ENCODE measurements around the gene MOB3B. TPM values are rescaled to one million over a fixed set of nuclear protein-coding genes. Genes with fewer than 3 reads are reported as not detected.

The MOB3B gene
- total RNA-seq, 2 donors from 2014 or later = 0.17 to 0.24 TPM

- H3K36me3 Mint-ChIP-seq (ENCODE audit: low read depth) = no peaks in the 10 kb centered on the region
Observed at GRCh38 chr9:27487128-27487640, 42.4 kb downstream of the MOB3B start.

GRCh38 chr9:27485158-27485557 lies 44.5 kb downstream of the MOB3B start:
- H3K27ac Mint-ChIP-seq = no peak overlapping the region
- H3K4me1 Mint-ChIP-seq = peaks cover 9% of the 10 kb centered on the region
- H3K9me3 Mint-ChIP-seq = no peaks in the 10 kb centered on the region
- no peaks in the 10 kb centered on the region for H3K27me3 Mint-ChIP-seq
- no peak overlapping the region for H3K4me3 Mint-ChIP-seq
- no peaks in the 10 kb centered on the region for H3K36me3 Mint-ChIP-seq (ENCODE audit: low read depth)
- no peak for ATAC-seq (replicated peaks)

More at GRCh38 chr9:27487128-27487640, 42.4 kb downstream of the MOB3B start:
- ATAC-seq (replicated peaks) = no peak
- no peaks in the 10 kb centered on the region for H3K27me3 Mint-ChIP-seq
- no peak overlapping the region for H3K27ac Mint-ChIP-seq
- H3K9me3 Mint-ChIP-seq = no peaks in the 10 kb centered on the region
- H3K4me3 Mint-ChIP-seq = no peak overlapping the region
- peaks cover 9% of the 10 kb centered on the region for H3K4me1 Mint-ChIP-seq

- Mint-ChIP-seq H3K4me1 (peaks cover 6% of the 10 kb centered on the region), H3K27ac (no peak overlapping the region), H3K36me3 (ENCODE audit: low read depth) (no peaks in the 10 kb centered on the region), H3K27me3 (no peaks in the 10 kb centered on the region), H3K4me3 (no peak overlapping the region), H3K9me3 (peaks cover 5% of the 10 kb centered on the region)
- no peak for ATAC-seq (replicated peaks)
Observed at GRCh38 chr9:27483576-27483975, 46.0 kb downstream of the MOB3B start.

- no peak for ATAC-seq (replicated peaks)
- no peak overlapping the region for H3K27ac Mint-ChIP-seq
- no peaks in the 10 kb centered on the region for H3K27me3 Mint-ChIP-seq
- H3K4me3 Mint-ChIP-seq = no peak overlapping the region
- H3K36me3 Mint-ChIP-seq (ENCODE audit: low read depth) = no peaks in the 10 kb centered on the region
- peaks cover 11% of the 10 kb centered on the region for H3K9me3 Mint-ChIP-seq
- H3K4me1 Mint-ChIP-seq = peaks cover 6% of the 10 kb centered on the region
Observed at GRCh38 chr9:27482709-27483108, 46.9 kb downstream of the MOB3B start.

GRCh38 chr9:27478322-27478721 lies 51.3 kb downstream of the MOB3B start:
- no peaks in the 10 kb centered on the region for H3K27me3 Mint-ChIP-seq
- H3K9me3 Mint-ChIP-seq = peaks cover 11% of the 10 kb centered on the region
- H3K4me3 Mint-ChIP-seq = no peak overlapping the region
- no peaks in the 10 kb centered on the region for H3K4me1 Mint-ChIP-seq
- no peaks in the 10 kb centered on the region for H3K36me3 Mint-ChIP-seq (ENCODE audit: low read depth)
- H3K27ac Mint-ChIP-seq = no peak overlapping the region
- ATAC-seq (replicated peaks) = no peak

- no peaks in the 10 kb centered on the region for H3K36me3 Mint-ChIP-seq (ENCODE audit: low read depth)
- no peak for ATAC-seq (replicated peaks)
- no peaks in the 10 kb centered on the region for H3K4me1 Mint-ChIP-seq
- no peak overlapping the region for H3K27ac Mint-ChIP-seq
- no peaks in the 10 kb centered on the region for H3K27me3 Mint-ChIP-seq
- peaks cover 11% of the 10 kb centered on the region for H3K9me3 Mint-ChIP-seq
- H3K4me3 Mint-ChIP-seq = no peak overlapping the region
Observed at GRCh38 chr9:27476870-27477515, 52.6 kb downstream of the MOB3B start.

GRCh38 chr9:27475057-27475595 lies 54.5 kb downstream of the MOB3B start:
- Mint-ChIP-seq H3K27me3 (no peaks in the 10 kb centered on the region), H3K4me1 (no peaks in the 10 kb centered on the region), H3K27ac (no peak overlapping the region), H3K9me3 (peaks cover 11% of the 10 kb centered on the region), H3K4me3 (no peak overlapping the region), H3K36me3 (ENCODE audit: low read depth) (no peaks in the 10 kb centered on the region)
- no peak for ATAC-seq (replicated peaks)

GRCh38 chr9:27474305-27474704 lies 55.3 kb downstream of the MOB3B start:
- H3K27ac Mint-ChIP-seq = no peak overlapping the region
- H3K27me3 Mint-ChIP-seq = no peaks in the 10 kb centered on the region
- no peak for ATAC-seq (replicated peaks)

GRCh38 chr9:27473111-27473529 lies 56.5 kb downstream of the MOB3B start:
- no peak for ATAC-seq (replicated peaks)
- Mint-ChIP-seq H3K27me3 (no peaks in the 10 kb centered on the region), H3K27ac (no peak overlapping the region), H3K36me3 (ENCODE audit: low read depth) (no peaks in the 10 kb centered on the region), H3K4me1 (no peaks in the 10 kb centered on the region), H3K4me3 (no peak overlapping the region), H3K9me3 (peaks cover 2% of the 10 kb centered on the region)

More at GRCh38 chr9:27474305-27474704, 55.3 kb downstream of the MOB3B start:
- H3K4me3 Mint-ChIP-seq = no peak overlapping the region
- no peaks in the 10 kb centered on the region for H3K36me3 Mint-ChIP-seq (ENCODE audit: low read depth)
- H3K4me1 Mint-ChIP-seq = no peaks in the 10 kb centered on the region
- peaks cover 11% of the 10 kb centered on the region for H3K9me3 Mint-ChIP-seq

- Mint-ChIP-seq H3K36me3 (ENCODE audit: low read depth) (no peaks in the 10 kb centered on the region), H3K27ac (no peak overlapping the region), H3K9me3 (no peaks in the 10 kb centered on the region), H3K27me3 (no peaks in the 10 kb centered on the region), H3K4me3 (no peak overlapping the region), H3K4me1 (no peaks in the 10 kb centered on the region)
- no peak for ATAC-seq (replicated peaks)
Observed at GRCh38 chr9:27472195-27472594, 57.4 kb downstream of the MOB3B start.

GRCh38 chr9:27471789-27472188 lies 57.8 kb downstream of the MOB3B start:
- H3K36me3 Mint-ChIP-seq (ENCODE audit: low read depth) = no peaks in the 10 kb centered on the region
- H3K9me3 Mint-ChIP-seq = no peaks in the 10 kb centered on the region
- ATAC-seq (replicated peaks) = no peak
- no peak overlapping the region for H3K27ac Mint-ChIP-seq
- no peak overlapping the region for H3K4me3 Mint-ChIP-seq
- no peaks in the 10 kb centered on the region for H3K4me1 Mint-ChIP-seq
- H3K27me3 Mint-ChIP-seq = no peaks in the 10 kb centered on the region

GRCh38 chr9:27471366-27471765 lies 58.2 kb downstream of the MOB3B start:
- no peaks in the 10 kb centered on the region for H3K4me1 Mint-ChIP-seq
- H3K36me3 Mint-ChIP-seq (ENCODE audit: low read depth) = no peaks in the 10 kb centered on the region
- no peak overlapping the region for H3K4me3 Mint-ChIP-seq
- no peak overlapping the region for H3K27ac Mint-ChIP-seq
- ATAC-seq (replicated peaks) = no peak
- no peaks in the 10 kb centered on the region for H3K27me3 Mint-ChIP-seq
- no peaks in the 10 kb centered on the region for H3K9me3 Mint-ChIP-seq

GRCh38 chr9:27470291-27470856 lies 59.2 kb downstream of the MOB3B start:
- no peaks in the 10 kb centered on the region for H3K4me1 Mint-ChIP-seq
- ATAC-seq (replicated peaks) = no peak
- no peak overlapping the region for H3K4me3 Mint-ChIP-seq
- no peak overlapping the region for H3K27ac Mint-ChIP-seq
- H3K27me3 Mint-ChIP-seq = no peaks in the 10 kb centered on the region
- H3K36me3 Mint-ChIP-seq (ENCODE audit: low read depth) = no peaks in the 10 kb centered on the region
- no peaks in the 10 kb centered on the region for H3K9me3 Mint-ChIP-seq

- Mint-ChIP-seq H3K4me3 (no peak overlapping the region), H3K27ac (no peak overlapping the region), H3K4me1 (no peaks in the 10 kb centered on the region), H3K36me3 (ENCODE audit: low read depth) (no peaks in the 10 kb centered on the region), H3K9me3 (no peaks in the 10 kb centered on the region), H3K27me3 (no peaks in the 10 kb centered on the region)
- no peak for ATAC-seq (replicated peaks)
Observed at GRCh38 chr9:27469550-27469949, 60.1 kb downstream of the MOB3B start.

- H3K9me3 Mint-ChIP-seq = no peaks in the 10 kb centered on the region
Observed at GRCh38 chr9:27468462-27469110, 61.0 kb downstream of the MOB3B start.

More at GRCh38 chr9:27468462-27469110, 61.0 kb downstream of the MOB3B start:
- Mint-ChIP-seq H3K4me1 (no peaks in the 10 kb centered on the region), H3K36me3 (ENCODE audit: low read depth) (no peaks in the 10 kb centered on the region), H3K27me3 (no peaks in the 10 kb centered on the region), H3K27ac (no peak overlapping the region), H3K4me3 (no peak overlapping the region)
- ATAC-seq (replicated peaks) = no peak
